H9 (cell line): ENCODE results near the gene LMBR1. TPM values are rescaled to one million over a fixed set of nuclear protein-coding genes. Genes with fewer than 3 reads are reported as not detected.

Source experiments
- DNase-seq: peaks from one replicate; pipeline ENCODE4 v3.0.0-alpha.2; 2017
- H2AFZ ChIP-seq: one replicate; pipeline ENCODE4 v1.6.1; 2013; ENCODE audit warnings: mild to moderate bottlenecking, low read length, control low read depth, moderate library complexity
- H2AK5ac ChIP-seq: 2 replicates; pipeline ENCODE4 v1.6.1; 2013; ENCODE audit warnings: low read length, control low read depth, mixed read lengths; ENCODE audit not compliant: insufficient read length
- H2BK120ac ChIP-seq: one replicate; pipeline ENCODE4 v1.6.1; 2013; ENCODE audit warnings: low read depth, mild to moderate bottlenecking, low read length, control low read depth, inconsistent platforms; ENCODE audit not compliant: poor library complexity, severe bottlenecking
- H2BK12ac ChIP-seq: 2 replicates; pipeline ENCODE4 v1.6.1; 2013; ENCODE audit warnings: low read length, control low read depth, mixed read lengths, low read depth; ENCODE audit not compliant: insufficient read length
- H2BK15ac ChIP-seq: 2 replicates; pipeline ENCODE4 v1.6.1; 2013; ENCODE audit warnings: low read depth, low read length, control low read depth
- H2BK20ac ChIP-seq: one replicate; pipeline ENCODE4 v1.6.1; 2013; ENCODE audit warnings: low read depth, mild to moderate bottlenecking, low read length, control low read depth, inconsistent platforms; ENCODE audit not compliant: poor library complexity, severe bottlenecking
- H2BK5ac ChIP-seq: 2 replicates; pipeline ENCODE4 v1.6.1; 2013; ENCODE audit warnings: low read length, control low read depth, mixed read lengths; ENCODE audit not compliant: insufficient read length
- H3K14ac ChIP-seq: 2 replicates; pipeline ENCODE4 v1.6.1; 2013; ENCODE audit warnings: low read length, control low read depth; ENCODE audit not compliant: insufficient read depth
- H3K18ac ChIP-seq: 2 replicates; pipeline ENCODE4 v1.6.1; 2013; ENCODE audit warnings: low read depth, mild to moderate bottlenecking, mixed read lengths, low read length, control low read depth; ENCODE audit not compliant: insufficient read length
- H3K23ac ChIP-seq: 2 replicates; pipeline ENCODE4 v1.6.1; 2013; ENCODE audit warnings: low read length, control low read depth, mixed read lengths, low read depth; ENCODE audit not compliant: insufficient read length
- H3K23me2 ChIP-seq: 2 replicates; pipeline ENCODE4 v1.6.1; 2013; ENCODE audit warnings: low read depth, mild to moderate bottlenecking, mixed read lengths, low read length, control low read depth; ENCODE audit not compliant: insufficient read length, poor library complexity, severe bottlenecking
- H3K27ac ChIP-seq: 2 replicates; pipeline ENCODE4 v1.5.1; 2013; ENCODE audit warnings: low read length, control low read depth, mixed read lengths, low read depth; ENCODE audit not compliant: insufficient read length
- H3K27me3 ChIP-seq: 2 replicates; pipeline ENCODE4 v1.6.1; 2013; ENCODE audit warnings: low read length, control low read depth, inconsistent platforms; ENCODE audit not compliant: insufficient read depth
- H3K4ac ChIP-seq: 2 replicates; pipeline ENCODE4 v1.6.1; 2013; ENCODE audit warnings: low read depth, mild to moderate bottlenecking, control low read depth, inconsistent platforms, low read length, moderate library complexity
- H3K4me1 ChIP-seq: 2 replicates; pipeline ENCODE4 v1.6.1; 2013; ENCODE audit warnings: low read length, control low read depth, inconsistent platforms; ENCODE audit not compliant: insufficient read depth
- H3K4me2 ChIP-seq: 2 replicates; pipeline ENCODE4 v1.6.1; 2013; ENCODE audit warnings: low read length, control low read depth, mixed read lengths; ENCODE audit not compliant: insufficient read length, insufficient read depth
- H3K56ac ChIP-seq: 2 replicates; pipeline ENCODE4 v1.6.1; 2013; ENCODE audit warnings: low read depth, mild to moderate bottlenecking, mixed read lengths, low read length, control low read depth; ENCODE audit not compliant: insufficient read length
- H3K79me1 ChIP-seq: 2 replicates; pipeline ENCODE4 v1.6.1; 2013; ENCODE audit warnings: low read depth, mild to moderate bottlenecking, moderate library complexity, low read length, control low read depth, inconsistent platforms; ENCODE audit not compliant: insufficient read depth, poor library complexity, severe bottlenecking
- H3K79me2 ChIP-seq: 2 replicates; pipeline ENCODE4 v1.6.1; 2013; ENCODE audit warnings: low read length, control low read depth, inconsistent platforms; ENCODE audit not compliant: insufficient read depth
- H3K9ac ChIP-seq: 2 replicates; pipeline ENCODE4 v1.6.1; 2013; ENCODE audit warnings: low read length, control low read depth, mixed read lengths; ENCODE audit not compliant: insufficient read length; ENCODE audit errors: extremely low read depth
- H3K9me3 ChIP-seq: one replicate; pipeline ENCODE4 v1.6.1; 2013; ENCODE audit warnings: low read depth, low read length, inconsistent platforms; ENCODE audit not compliant: control insufficient read depth
- H3T11ph ChIP-seq: one replicate; pipeline ENCODE4 v1.6.1; 2013; ENCODE audit warnings: mild to moderate bottlenecking, low read length, control low read depth, inconsistent platforms
- H4K20me1 ChIP-seq: one replicate; pipeline ENCODE4 v1.6.1; 2013; ENCODE audit not compliant: control insufficient read depth, insufficient read length, insufficient read depth
- H4K5ac ChIP-seq: 2 replicates; pipeline ENCODE4 v1.6.1; 2013; ENCODE audit warnings: low read depth, mild to moderate bottlenecking, mixed read lengths, low read length, control low read depth; ENCODE audit not compliant: insufficient read length
- H4K8ac ChIP-seq: replicated peaks from 2 replicates; pipeline ENCODE4 v1.6.1; 2013; ENCODE audit warnings: low read length, control low read depth, mixed read lengths, low read depth; ENCODE audit not compliant: insufficient read length
- H4K91ac ChIP-seq: 2 replicates; pipeline ENCODE4 v1.6.1; 2013; ENCODE audit warnings: low read depth, mild to moderate bottlenecking, moderate library complexity, mixed read lengths, low read length, control low read depth; ENCODE audit not compliant: insufficient read length
- H3K27ac Mint-ChIP-seq, 3 experiments: 2 replicates in 2 of 3; 3 replicates in 1 of 3; pipeline ENCODE4 v1.8.0; 2020 to 2021; ENCODE audit warnings: mixed read lengths in 3 of 3, mild to moderate bottlenecking in 1 of 3, moderate library complexity in 1 of 3
- H3K27me3 Mint-ChIP-seq: 2 replicates; pipeline ENCODE4 v1.8.0; 2021; ENCODE audit warnings: low read depth, mild to moderate bottlenecking, moderate library complexity, mixed read lengths
- H3K36me3 Mint-ChIP-seq, 3 experiments: 2 replicates in 2 of 3; 3 replicates in 1 of 3; pipeline ENCODE4 v1.8.0; 2020 to 2021; ENCODE audit warnings: low read depth in 3 of 3, mixed read lengths in 3 of 3; ENCODE audit not compliant: insufficient read depth in 1 of 3
- H3K4me1 Mint-ChIP-seq, 2 experiments: 2 replicates each; pipeline ENCODE4 v1.8.0; 2020; ENCODE audit warnings: mixed read lengths in 2 of 2
- H3K4me3 Mint-ChIP-seq, 2 experiments: 2 replicates in 1 of 2; 3 replicates in 1 of 2; pipeline ENCODE4 v1.8.0; 2020 to 2021; ENCODE audit warnings: mild to moderate bottlenecking in 2 of 2, mixed read lengths in 2 of 2, moderate library complexity in 1 of 2
- H3K9me3 Mint-ChIP-seq, 2 experiments: 2 replicates in 1 of 2; 3 replicates in 1 of 2; pipeline ENCODE4 v1.8.0; 2020; ENCODE audit warnings: mild to moderate bottlenecking in 2 of 2, mixed read lengths in 2 of 2, moderate library complexity in 1 of 2
- CTCF ChIP-seq: fragments of 200-600 bp; sonication (generic); conservative IDR thresholded peaks from 3 replicates; pipeline ENCODE4 v1.8.0; 2021; ENCODE audit warnings: antibody characterized with exemption, mild to moderate bottlenecking
- WGBS: extraction: QIAGEN DNeasy Blood & Tissue Kit; methylation state at CpG from one replicate; pipeline ENCODE4 v1.1.7; 2013; ENCODE audit warnings: missing lambda C conversion rate, low lambda C conversion rate, mixed read lengths; ENCODE audit not compliant: insufficient read length; ENCODE audit errors: extremely low coverage; 5-methylcytosine and 5-hydroxymethylcytosine counted together
- total RNA-seq: library from RNA; stranded (reverse); gene quantifications from 2 replicates; pipeline ENCODE4 v1.2.1, GENCODE V29; 2021

LMBR1 gene
- total RNA-seq, 1 experiment from 2014 or later: 62.3 TPM

GRCh38 chr7:156655251-156655650 is 237.7 kb downstream of the LMBR1 start:
- Histone ChIP-seq H3T11ph (no peak overlapping the region), H3K79me2 (no peaks in the 10 kb centered on the region), H2AFZ (no peak overlapping the region), H3K18ac (no peak overlapping the region), H3K23ac (no peak overlapping the region), H3K9ac (no peak overlapping the region), H3K14ac (no peak overlapping the region), H3K4me2 (no peak overlapping the region), H4K91ac (no peak overlapping the region), H2BK120ac (no peak overlapping the region), H3K27ac (no peak overlapping the region), H4K5ac (no peak overlapping the region), H3K4me1 (no peaks in the 10 kb centered on the region; the same call in 1 of the 2 replicates), H2BK12ac (no peak overlapping the region), H3K23me2 (no peaks in the 10 kb centered on the region), H3K56ac (no peak overlapping the region), H3K27me3 (no peaks in the 10 kb centered on the region), H4K20me1 (no peaks in the 10 kb centered on the region), H2AK5ac (no peak overlapping the region), H3K9me3 (no peaks in the 10 kb centered on the region), H3K79me1 (no peaks in the 10 kb centered on the region), H2BK15ac (no peak overlapping the region), H3K4ac (no peak overlapping the region), H2BK5ac (no peak overlapping the region), H2BK20ac (no peak overlapping the region), H4K8ac (no peak overlapping the region)
- peaks cover 3 to 14% of the 10 kb centered on the region in 2 experiments; a peak in 3 of 5 replicates for H3K9me3 Mint-ChIP-seq
- H3K27me3 Mint-ChIP-seq: peaks cover 2% of the 10 kb centered on the region; the same call in 1 of the 2 replicates
- DNase-seq: no peak
- H3K4me1 Mint-ChIP-seq: peaks cover 11 to 18% of the 10 kb centered on the region in 2 experiments
- no peak for TF ChIP-seq CTCF
- H3K4me3 Mint-ChIP-seq: no peak overlapping the region
- WGBS: no CpG with 5 or more reads among the region's 6 CpGs
- peaks cover 2 to 18% (median 3%) of the 10 kb centered on the region in 3 experiments; a peak in 5 of 7 replicates for H3K36me3 Mint-ChIP-seq
- no peak overlapping the region; a peak in 1 of 7 replicates for H3K27ac Mint-ChIP-seq
